Activated CD4-positive, CD25-positive, alpha-beta regulatory T cell treated with anti-CD3 and anti-CD28 coated beads, Interleukin-2, amount 50 U/mL, for 16 hours (primary cell): Measurements from ENCODE around the gene JAK1.
"Not testable (repeated sequence)": the region's sequence is repeated elsewhere in the genome, so short reads cannot be mapped to it uniquely, and the experiment has no call there.

Source experiments
- DNase-seq: peaks from one replicate; pipeline ENCODE4 v3.0.0-alpha.2; 2020; ENCODE audit warnings: low read depth, low spot score

The JAK1 gene

DNA sequence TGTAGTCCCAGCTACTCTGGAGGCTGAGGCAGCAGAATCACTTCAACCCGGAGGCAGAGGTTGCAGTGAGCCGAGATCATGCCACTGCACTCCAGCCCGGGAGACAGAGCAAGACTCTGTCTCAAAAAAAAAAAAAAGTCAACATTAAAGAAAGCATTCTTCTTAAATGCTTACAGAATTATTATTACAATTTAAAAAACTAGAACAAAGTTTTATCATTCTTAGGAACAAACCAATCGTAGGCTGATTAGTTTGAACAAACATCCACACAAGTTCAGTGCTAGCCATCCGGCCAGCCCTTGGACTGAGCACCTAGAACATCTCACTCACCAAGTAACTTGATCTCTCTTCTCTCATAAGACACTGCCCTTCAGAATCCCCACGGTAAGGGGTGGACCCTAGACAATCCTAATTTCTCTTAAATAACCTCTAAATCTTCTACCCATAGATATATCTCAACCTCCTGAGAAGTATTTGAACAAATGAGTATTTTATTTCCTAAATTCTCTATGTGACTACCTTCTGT is 16.0 kb downstream of the JAK1 start:
- no peak for DNase-seq

- DNase-seq: no peak
Observed at GRCh38 chr1:64948905-64949833, 17.2 kb downstream of the JAK1 start.

DNA sequence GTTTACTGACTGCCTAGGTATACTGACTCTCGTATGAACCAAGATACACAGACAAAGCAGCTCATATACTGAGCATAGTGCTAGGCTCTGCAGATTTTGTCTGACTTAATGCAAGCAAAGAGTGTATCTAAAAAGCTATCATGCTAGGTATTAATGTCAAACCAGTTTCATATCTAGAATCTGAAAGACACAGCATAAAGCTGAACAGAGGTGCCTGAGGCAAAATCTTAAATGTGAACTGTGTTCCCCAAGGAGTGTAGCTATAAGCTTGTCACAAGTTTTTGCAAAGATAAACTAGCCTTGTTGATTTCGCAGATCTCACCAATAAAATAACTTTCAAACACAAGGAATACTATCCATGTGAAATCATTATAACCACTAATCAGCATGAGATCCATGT is 18.1 kb downstream of the JAK1 start:
- no peak for DNase-seq

DNA sequence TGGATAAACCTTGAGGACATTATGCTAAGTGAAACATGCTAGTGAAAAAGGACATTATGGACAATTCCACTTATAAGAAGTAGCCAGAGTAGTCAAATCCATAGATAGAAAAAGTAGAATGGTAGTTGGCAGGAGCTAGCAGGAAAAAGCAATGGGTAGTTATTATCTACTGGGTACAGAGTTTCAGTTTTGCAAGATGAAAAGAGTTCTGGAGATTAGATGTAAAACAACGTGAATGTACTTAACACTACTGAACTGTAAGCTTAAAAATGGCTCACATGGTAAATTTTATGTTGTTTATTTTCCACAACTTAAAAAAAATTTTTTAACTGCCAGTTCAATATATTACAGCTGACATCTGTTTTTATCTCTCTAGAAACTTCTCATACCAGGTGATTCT is 19.4 kb downstream of the JAK1 start:
- DNase-seq: no peak

DNA sequence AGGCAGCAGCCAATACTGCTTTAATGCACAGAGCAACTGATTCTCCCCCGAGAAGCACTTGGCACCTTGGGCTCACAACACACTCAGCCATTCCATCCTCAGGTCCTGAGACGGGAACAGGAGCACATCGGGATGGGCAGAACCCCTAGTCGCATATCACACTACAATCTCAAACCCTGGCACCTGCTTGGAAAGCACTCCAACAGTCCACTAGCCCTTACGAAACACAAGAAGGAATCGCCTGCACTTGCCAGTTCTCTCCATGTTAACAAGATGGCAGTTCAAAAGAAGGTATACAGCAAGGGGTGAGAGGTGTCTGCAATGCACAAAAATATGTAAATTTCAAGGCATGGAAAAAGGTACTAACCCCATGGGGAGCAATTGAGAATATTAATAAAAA is 21.4 kb downstream of the JAK1 start:
- no peak for DNase-seq

GRCh38 chr1:64942675-64943074 is 23.7 kb downstream of the JAK1 start:
- DNase-seq: no peak

GRCh38 chr1:64942118-64942517 is 24.2 kb downstream of the JAK1 start:
- no peak for DNase-seq

GRCh38 chr1:64941461-64942117 is 24.8 kb downstream of the JAK1 start:
- no peak for DNase-seq

GRCh38 chr1:64940025-64940424 is 26.3 kb downstream of the JAK1 start:
- DNase-seq: no peak

DNA sequence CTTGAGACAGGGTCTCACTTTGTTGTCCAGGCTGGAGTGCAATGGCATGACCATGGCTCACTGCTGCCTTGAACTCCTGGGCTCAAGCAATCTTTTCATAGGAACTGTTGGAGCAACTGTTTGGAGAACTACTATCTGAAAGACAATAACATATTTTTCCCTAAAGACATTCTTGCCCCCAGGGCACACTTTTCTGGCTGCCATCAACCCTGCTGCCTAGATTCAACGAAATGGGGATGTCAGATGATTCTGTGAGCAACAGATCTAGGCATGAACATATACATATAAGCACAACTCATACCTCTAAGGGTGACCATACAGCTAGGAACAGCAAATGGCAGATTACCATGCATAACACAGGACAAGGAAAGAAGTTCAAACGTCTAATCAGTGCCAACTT is 27.4 kb downstream of the JAK1 start:
- DNase-seq: no peak

GRCh38 chr1:64936956-64937355 is 29.4 kb downstream of the JAK1 start:
- DNase-seq: no peak

- DNase-seq: no peak
Observed at GRCh38 chr1:64935551-64936155, 30.7 kb downstream of the JAK1 start.

GRCh38 chr1:64934878-64935275 is 31.5 kb downstream of the JAK1 start:
- DNase-seq: no peak

DNA sequence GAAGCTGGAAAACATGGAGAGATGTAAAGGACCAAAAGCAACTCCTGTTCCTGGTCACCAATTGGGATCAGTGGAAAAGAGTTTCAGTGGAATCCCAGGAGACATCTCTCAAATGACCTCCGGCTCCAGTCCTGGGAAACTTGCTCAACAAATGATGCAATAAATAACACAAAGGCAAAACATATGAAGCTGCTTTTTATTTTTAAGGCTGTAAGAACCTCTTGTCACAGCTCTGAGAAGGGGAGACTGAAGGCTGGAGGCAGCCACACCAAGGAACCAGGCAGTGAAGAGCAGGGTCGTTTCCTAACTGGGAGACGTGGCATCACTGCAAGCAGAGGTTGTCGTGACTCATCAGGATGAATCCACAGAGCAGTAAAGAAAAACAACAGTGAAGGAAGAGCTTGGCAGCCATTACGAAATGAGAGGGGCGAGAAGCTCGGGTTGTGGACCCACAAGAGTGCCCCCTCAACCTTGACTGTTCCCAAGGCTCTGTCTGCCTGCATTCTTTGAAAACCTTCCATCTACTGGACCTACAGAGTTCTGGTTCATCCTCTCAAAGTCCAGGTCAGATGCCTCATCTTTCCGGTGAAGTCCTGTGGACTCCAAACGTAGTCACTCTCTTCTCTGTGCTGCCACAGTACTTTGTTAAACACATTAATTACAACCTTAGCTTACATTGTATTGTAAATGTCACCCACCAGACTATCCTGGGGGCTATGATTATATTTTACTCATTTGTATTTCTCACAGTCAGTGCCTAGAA is 32.1 kb downstream of the JAK1 start:
- DNase-seq: no peak

DNA sequence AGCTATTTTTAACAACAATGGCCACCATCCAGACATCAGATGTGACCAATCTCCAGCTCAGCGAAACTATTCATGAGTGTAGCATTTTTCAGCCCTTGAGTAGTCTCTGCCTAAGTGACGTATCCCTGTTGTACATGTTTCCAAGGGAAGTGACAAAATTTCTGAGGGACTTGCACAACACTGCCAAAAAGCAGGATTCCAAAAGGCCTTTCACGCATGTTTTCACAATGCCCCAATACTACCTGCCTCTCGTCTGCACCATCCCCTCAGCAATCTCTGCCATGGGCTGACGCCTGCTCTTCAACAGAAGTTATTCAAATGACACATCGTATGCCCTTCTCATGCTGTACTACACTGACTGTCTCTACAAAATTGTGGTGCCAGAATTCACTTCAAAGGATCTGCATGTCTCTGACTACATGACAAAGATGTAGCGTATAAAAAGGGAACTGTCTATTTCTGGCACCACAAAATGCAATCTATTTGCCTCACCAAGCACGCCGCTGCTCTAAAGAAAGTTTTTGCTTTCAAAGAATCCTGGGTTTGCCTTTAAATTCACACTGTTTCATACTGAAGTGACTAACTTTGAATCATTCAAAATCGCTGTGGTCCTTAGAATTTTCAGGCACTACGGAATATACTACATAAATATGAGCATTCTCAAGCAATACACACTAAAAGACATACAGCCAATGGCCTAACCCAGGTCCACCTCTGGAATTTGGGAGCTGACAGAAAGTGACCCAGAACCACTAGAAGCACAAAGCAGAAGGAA is 32.9 kb downstream of the JAK1 start:
- DNase-seq: no peak

DNA sequence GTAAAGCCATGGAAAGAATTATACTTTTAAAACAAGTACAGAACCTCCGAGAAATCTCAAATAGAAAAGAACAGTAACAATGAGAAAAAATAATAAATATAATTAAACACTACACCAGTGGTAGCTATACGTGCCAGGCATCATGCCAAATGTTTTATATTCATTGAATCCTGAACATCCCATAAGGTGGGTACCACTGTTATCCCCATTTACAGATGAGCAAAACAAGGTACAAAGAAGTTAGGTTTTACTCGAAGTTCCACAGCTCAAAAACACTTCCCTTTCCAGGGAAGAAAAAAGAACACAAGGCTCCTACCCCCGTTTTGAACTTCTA is 33.4 kb downstream of the JAK1 start:
- DNase-seq: no peak

DNA sequence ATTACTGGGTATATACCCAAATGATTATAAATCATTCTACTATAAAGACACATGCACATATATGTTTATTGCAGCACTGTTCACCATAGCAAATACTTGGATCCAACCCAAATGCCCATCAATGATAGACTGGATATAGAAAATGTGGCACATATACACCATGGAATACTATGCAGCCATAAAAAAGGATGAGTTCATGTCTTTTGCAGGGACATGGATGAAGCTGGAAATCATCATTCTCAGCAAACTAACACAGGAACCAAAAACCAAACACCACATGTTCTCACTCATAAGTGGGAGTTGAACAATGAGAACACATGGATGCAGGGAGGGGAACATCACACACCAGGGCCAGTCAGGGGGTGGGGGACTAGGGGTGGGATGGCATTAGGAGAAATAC is 35.7 kb downstream of the JAK1 start:
- not testable (repeated sequence) for DNase-seq

GRCh38 chr1:64929221-64929620 is 37.1 kb downstream of the JAK1 start:
- no peak for DNase-seq

DNA sequence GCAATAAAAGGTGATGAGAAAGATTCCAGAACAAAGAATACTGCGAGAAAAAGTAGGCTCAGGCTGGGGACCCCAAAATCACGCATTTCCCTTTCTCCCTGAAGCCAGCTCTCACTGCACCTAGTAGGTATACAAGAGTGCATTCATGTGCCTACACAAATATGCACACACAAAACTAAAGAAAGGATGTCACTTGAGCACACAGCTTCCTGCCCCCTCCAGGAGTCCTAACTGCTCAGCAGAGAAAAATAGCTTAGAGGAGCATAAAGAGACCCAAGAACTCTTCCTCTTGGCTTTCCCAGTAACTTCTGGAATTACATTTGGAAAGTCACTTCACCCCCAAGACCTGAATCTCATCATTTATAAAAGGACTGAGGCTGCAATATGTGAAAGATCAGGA is 38.0 kb downstream of the JAK1 start:
- DNase-seq: no peak

- no peak for DNase-seq
Observed at GRCh38 chr1:64925594-64925993, 40.8 kb downstream of the JAK1 start.

DNA sequence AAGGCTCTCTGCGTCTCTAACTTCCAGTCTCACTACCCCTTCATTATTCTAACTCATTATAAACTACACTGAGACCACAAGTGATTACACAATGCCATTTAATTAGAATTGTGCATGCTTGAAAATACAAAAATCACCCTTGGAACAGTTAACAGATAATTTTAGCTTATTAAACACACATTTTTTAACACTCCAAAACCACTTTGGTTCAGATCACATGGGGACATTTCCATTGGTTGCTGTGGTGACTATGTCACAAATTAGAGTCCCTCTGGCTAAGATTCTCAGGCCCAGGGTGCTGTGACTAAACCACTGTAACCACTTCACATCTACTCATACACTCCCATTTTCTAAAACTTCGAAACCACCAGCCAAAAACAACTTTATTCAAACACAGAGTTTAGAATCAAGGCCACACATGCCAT is 43.0 kb downstream of the JAK1 start:
- no peak for DNase-seq
